Left forelimb (tissue), 1 donor: ENCODE results near the gene WBP2NL.
"Not testable (repeated sequence)": the region's sequence is repeated elsewhere in the genome, so short reads cannot be mapped to it uniquely, and the experiment has no call there.

ENCODE experiments used
- DNase-seq: peaks from one replicate; pipeline ENCODE4 v3.0.0-alpha.2; 2018; ENCODE audit warnings: low spot score

The WBP2NL gene, protein sequence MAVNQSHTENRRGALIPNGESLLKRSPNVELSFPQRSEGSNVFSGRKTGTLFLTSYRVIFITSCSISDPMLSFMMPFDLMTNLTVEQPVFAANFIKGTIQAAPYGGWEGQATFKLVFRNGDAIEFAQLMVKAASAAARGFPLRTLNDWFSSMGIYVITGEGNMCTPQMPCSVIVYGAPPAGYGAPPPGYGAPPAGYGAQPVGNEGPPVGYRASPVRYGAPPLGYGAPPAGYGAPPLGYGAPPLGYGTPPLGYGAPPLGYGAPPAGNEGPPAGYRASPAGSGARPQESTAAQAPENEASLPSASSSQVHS

DNA sequence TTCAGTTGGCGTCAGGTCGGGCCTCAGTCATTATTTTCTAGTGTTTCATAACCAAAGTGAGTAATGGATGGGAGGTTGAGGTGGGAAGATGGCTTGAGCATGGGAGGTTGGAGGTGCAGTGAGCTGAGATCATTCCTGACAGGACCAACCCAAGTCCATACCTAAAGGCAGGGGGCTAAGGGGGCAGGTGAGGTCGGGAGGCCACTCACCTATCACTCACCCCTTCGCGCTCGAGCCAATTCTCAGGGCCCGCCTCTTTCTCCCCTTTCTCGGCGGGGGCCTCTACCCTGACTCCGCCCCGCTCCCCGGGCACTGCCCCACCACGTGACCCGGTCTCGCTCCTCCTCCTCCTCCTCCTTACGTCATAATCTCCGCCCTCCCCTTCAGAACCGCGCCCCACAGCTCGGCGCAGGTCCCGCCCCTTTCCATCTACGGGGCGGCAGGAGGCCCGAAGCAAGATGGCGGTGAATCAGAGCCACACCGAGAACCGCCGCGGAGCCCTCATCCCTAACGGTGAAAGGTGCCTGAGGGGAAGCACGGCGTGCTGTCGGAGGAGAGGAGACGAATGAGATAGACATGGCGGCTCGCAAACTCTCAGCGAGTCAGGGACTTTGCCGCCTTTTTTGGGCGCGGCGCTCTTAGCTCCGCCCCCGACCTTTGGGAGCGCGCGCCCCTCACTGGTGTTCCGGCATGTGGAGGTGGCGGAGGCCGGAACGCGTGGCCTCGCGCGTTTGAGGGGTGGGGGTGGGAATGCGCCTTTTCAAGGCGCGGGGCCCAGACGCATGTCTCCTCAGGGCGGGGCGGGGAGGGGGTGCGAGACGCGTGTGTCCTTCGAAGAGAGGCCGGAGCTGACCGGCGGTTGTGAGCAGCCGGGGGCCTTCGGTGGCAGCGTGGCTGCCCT is at the start of gene WBP2NL:
Gene WBP2NL, plus strand, starts transcription at position 428 of the 901 bp plus-strand sequence. Its CDS starts 31 bp downstream, at position 459.
- peak; percentile 74 for DNase-seq

DNA sequence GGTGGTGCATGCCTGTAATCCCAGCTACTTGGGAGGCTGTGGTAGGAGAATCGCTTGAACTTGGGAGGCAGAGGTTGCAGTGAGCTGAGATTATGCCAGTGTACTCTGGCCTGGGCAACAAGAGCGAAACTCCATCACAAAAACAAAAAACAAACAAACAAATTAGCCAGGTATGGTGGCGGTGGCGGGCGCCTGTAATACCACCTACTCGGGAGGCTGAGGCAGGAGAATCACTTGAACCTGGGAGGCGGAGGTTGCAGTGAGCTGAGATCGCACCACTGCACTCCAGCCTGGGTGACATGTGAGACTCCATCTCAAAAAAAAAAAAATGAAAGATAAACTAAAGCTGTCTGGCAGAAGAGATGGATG is 49.7 kb upstream of the WBP2NL start:
- not testable (repeated sequence) for DNase-seq

DNA sequence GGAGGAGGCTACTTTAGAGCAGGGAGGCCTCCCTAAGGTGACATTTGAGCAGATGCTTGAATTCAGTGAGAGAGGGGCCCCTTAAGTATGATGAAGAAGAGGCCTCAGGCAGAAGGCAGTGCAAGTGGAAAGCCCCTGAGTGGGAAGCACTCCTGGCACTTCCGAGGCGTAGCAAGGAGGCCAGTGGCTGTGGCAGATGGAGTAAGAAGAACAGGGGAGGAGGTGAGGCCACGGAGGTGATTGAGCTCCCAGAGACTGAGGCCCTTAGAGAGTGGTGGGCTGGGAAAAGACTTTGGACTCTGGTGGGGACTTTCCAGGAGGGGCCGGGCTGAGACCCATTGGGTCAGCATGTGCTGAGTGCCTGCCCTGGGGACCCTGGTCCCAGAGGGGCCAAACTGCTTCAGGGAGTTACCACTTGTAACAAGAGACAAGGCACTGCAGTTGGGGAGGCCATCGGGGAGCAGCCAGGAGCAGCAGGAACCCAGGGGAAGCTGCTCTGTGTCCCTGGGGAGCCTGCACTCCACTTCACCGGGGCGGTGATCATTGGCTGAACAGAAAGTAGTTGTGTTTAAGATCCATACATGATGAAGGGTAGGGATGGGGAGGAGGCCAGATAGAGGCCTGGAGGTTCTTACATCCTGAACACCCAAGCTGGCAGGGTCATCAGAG is 49.2 kb upstream of the WBP2NL start:
- DNase-seq = no peak

DNA sequence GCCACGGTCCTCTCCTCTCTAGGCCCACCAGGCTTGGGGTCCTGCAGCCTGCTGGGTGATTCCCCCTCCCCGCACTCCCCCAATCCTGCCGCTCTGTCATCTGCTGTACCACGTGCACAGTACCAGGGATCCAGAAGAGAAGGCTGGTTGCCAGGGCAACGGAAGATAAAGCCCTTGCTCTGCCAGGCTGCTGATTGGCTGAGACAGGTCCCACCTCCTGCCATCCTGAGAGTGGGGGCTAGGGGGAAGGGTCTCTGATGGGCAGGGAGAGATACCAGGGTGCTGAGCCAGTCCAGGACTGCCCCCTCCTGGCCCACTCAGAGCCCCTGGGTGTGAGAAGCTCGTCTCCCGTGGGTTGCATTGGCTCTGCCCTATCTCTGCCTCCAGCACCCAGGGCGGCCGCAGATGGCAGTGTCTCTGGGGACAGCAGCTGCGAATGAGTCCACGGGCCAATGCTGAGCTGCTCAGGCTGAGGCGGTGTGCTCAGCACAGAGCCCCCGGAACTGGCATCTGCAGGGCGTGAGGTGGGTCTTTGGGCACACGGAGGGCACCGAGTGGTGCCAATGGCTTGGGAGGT is 46.6 kb upstream of the WBP2NL start, which contains the start of gene SMIM45:
Gene SMIM45, plus strand, starts transcription at position 253 of the 577 bp plus-strand sequence.
- no peak for DNase-seq

DNA sequence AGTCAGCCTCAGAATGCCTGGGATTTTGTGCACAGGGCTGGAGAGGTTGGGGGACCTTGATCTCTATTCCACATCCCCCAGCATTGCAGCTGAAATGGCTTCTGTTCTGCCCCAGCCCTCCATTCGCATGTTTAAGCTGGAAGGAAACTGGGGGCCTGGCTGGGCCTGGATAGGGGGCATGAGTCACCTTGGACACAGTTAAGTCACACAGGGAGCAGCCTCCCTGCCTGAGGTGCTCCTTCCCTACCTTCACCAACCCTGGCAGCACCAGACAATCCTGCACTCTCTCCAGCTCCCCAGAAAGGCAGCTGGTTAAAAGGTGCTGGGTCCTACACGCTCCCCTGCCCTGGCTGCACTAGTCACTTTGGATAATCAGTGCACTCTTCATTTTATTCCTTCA is 45.9 kb upstream of the WBP2NL start:
- no peak for DNase-seq

DNA sequence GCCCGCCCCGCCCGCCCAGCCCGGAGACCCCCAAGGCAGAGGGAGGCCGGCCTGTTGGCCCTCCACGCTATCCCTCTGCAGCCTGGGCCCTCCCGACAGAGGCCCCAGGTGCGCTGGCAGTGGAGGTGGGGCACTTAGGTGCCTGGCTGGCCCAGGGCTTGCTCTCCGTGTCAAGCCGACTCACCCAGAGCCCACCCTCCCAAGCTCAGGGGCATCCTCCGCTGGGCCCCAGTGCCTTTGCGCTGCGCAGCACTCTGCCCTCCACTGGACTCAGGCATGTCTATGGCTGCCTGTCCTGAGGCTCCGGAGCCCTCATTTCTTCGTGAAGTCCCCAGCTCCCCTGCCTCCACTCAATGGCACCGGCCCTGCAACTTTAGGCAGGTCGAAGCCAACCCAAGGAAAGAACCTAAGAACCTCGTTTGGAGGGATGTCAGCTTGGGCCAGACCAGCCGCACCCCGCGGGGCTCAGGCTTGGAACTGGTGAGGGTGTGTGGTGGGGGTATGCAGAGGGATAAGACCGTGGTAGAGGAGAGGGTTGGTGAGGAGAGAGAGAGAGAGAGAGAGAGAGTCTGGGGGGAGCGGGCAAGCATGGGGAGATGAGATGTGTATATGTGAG is 40.5 kb upstream of the WBP2NL start:
- no peak for DNase-seq

DNA sequence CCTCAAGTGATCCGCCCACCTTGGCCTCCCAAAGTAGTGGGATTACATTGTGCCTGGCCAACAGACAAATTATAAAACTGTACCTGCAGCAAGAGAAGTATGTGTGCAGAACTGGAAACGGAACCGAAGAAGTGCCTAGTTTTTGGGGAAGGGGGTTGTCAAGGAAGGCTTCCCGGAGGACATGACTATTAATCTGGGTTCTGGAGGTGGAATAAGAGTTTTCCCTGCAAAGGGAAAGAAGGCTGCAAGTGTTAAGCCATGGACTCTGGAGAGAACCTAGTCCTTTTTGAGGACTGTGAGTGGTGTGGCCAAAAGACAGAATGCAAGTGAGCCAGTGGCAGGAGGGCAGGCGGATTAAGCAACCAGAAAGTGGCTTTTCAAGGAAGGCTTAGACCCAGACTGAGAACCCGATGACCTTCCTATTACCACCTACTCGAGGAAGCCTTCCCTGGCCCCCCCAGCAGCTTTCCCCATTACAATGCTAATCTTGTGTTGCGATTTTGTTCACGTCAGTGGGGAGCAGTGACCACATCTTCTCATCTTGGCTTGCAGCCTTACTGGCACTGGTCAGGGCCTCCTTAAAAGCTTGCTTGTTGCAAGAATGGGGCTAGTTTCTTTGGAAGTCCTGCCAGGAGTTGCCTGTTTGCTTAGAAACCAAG is 35.0 kb upstream of the WBP2NL start:
- no peak for DNase-seq

DNA sequence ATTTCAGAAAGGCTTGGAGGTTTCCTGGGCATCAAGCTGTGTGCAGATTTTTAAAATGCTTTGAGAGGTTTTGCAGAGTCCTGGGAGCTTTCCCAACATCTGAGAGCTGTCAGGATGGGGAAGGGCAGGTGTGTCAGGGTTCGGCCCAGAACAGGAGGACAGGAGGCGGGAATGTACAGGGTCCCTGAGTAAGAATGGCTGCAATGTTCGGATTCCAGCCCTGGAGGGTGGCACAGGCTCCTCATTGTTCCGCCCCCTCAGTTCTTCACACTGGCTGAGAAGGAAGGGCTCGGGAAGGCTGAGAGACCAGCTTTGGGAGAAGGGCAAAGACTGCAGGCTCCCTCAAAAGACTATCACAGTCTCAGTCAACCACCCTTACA is 34.5 kb upstream of the WBP2NL start:
- DNase-seq = no peak

DNA sequence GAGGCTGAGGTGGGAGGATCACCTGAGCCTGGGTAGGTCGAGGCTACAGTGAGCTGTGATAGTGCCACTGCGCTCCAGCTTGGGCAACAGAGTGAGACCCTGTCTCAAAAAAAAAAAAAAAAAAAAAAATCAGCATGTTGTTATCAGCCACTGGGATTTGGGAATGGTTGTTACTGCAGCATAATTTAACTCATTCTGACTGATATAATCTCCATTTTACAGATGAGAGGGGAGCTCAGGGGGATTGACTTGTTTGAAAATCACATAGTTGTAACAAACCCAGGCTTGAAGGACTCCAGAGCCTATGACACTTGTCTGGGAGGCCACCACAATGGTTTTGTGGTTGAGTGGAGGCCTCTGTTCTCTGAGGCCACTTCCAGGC is 32.4 kb upstream of the WBP2NL start:
- DNase-seq = no peak

DNA sequence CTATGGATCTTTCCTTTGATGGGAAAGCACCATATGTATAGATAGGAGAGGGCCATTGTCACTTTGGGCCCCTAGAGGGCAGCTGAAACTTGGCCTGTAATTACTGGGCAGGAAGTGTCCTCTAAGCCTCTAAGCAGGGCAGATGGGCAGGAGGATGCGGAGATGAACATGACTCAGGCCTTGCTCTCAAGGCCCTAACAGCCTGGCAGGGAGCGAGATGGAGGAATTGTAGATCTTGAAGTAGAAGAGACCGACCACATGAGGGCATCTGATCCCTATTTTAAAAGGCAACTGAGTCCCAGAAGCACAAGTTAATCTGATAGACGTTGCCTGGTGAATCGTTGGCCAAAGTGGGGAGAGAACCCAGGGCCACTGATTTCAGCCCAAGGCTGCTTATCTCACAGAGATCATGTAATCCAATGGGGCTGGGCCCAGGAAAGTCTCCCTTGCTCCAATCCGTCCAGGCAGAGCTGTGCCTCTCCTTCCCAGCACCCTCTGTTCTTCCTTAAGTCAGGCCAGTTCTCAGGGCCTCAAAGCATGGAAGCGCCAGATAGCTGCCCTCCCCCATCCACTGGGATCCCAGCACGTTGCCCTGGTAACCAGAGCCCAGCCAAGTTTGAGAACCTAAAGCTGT is 31.9 kb upstream of the WBP2NL start:
- no peak for DNase-seq

DNA sequence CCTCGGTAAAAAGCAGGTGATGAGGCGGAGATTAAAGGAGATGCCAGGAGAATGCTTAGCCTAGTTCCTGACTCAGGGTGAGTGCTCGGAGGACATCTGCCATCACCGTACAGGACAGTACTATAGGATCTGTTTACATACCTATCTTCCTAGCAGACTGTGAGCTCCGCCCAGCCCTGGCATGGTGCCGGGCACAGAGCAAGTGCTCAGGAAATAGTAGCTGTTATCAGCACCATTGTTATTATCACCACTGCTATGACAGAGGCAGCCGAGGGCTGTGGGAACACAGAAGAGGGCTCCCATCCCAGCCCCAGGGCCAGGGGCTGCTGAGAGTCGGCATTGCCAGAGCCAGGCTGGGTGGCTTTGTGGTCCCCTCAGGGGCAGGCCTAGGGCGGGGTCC is 30.0 kb upstream of the WBP2NL start:
- DNase-seq = no peak

DNA sequence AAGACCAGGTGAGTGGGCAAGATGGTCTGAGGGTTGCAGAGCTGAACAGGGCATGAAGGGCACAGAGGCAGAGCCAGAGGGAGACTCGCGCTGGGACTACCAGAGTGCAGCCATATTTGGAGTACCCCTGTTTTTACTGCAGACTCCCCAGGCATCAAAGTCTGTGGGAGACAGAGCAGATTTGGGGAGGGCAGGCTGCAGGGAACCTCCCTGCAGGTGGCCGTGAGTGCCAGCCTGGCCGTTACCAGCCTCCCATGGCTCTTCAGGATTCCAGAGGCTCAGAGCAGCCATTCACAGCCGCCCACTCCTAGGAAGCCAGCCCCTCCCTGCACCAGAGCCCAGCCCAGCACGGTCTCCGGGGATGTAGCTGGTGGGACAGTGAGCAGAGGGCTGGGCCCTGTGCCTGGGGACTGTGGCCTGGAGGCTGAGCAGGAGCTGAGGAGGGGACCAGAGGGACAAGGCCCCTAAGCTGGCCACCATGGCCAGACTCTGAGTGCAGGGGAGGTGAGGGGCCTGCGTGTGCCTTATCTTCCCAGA is 29.4 kb upstream of the WBP2NL start, which contains the start of gene SEPTIN3:
Gene SEPTIN3, plus strand, starts transcription at position 334 of the 537 bp plus-strand sequence. CDS start 2,050 bp downstream, outside the sequence.
- DNase-seq = no peak

DNA sequence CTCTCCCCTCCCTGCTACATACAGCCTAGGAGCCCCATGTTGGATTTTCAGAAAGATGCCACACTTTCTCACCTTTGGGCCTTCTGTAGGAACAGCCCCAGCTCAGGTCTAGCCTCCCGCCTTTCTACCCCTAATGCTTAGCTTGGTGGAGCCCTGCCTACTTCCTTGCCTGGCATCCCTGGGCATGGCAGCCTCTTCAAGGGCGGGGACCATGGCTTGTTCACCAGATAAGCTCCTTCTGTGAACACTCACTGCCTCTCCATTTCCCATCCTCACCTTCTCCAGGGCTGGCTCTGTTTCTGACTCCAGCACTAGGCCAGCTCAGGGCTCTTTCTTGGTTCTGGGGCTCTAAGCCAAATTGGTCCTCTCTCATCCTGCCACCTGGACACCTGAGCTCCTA is 28.0 kb upstream of the WBP2NL start:
- no peak for DNase-seq

DNA sequence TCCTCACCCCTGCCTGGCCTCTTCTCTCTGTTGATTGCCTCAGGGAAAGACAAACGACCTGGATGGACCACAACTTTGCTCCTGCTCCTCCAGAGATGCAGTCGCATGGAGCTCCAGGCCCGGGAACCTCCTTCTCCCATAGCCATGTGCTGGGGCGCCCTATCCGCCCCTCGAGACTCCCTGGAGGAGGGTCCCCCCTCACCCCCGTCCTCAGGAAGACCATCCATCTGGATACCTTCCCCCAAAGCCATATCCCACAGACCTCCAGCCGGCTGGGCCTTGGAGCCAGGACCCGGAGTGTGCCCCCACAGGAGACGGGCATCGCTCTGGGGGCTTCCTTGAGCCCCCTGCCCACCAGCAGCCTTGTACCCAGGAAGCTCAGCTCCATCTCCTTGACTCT is 27.2 kb upstream of the WBP2NL start:
- no peak for DNase-seq

DNA sequence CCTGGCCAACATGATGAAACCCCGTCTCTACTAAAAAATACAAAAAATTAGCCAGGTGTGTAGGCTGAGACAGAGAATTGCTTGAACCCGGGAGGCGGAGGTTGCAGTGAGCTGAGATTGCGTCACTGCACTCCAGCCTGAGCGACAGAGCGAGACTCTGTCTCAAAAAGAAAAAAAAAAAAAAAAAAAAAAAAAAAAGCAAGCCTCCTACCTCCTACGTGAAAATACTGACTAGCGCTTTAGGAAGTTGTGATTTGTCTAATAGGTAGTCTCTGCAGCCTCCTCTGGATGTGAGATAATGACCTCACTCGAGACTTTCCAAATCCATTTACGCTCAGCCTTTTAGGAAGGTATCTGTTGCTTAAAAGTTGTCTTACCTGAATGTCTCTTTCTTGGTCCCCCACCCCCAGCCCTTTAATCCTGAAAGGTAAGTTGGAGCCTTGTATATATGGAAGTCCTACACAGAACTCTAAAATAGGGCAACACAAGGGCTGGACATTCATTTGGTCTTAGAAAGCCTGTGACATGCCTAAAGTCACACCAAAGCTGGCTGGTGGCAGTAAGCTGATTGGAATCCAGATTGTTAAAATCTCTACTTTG is 23.8 kb upstream of the WBP2NL start:
- DNase-seq = no peak

DNA sequence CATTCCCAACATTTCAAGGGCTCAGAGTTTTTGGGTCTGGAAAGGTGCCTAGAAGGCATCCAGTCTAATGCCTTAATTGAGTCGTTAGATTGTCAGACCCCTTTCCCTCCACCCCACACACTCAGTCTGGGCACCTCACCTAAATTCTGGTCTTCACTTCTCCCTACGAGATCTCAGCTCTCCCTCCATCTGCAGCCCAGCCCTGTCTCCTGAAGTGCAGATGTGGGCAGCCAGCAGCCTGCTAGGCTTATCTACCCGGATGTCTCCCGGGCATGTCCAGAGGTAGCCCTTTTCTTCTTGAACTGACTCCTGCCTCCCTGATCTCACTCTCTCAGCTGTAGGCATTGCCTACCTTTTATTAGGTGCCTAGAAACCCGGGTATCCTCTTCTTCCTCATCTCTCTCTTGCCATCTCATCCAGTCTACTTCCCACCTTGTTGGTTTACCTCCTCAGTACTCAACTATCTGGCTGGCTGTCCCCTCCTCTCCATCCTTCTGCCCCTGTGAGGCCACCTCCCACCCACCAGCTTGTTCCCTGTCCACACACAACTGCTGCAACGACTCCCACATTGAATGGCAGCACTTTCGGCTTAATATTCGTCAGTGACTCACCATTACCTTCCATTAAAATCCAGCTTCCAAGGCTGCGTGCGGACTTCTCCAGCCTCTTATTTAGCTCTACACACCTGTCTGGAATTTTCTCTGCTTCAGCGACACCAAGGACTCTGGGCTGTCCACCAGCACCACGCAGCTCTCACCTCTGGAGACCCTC is 23.1 kb upstream of the WBP2NL start:
- no peak for DNase-seq

DNA sequence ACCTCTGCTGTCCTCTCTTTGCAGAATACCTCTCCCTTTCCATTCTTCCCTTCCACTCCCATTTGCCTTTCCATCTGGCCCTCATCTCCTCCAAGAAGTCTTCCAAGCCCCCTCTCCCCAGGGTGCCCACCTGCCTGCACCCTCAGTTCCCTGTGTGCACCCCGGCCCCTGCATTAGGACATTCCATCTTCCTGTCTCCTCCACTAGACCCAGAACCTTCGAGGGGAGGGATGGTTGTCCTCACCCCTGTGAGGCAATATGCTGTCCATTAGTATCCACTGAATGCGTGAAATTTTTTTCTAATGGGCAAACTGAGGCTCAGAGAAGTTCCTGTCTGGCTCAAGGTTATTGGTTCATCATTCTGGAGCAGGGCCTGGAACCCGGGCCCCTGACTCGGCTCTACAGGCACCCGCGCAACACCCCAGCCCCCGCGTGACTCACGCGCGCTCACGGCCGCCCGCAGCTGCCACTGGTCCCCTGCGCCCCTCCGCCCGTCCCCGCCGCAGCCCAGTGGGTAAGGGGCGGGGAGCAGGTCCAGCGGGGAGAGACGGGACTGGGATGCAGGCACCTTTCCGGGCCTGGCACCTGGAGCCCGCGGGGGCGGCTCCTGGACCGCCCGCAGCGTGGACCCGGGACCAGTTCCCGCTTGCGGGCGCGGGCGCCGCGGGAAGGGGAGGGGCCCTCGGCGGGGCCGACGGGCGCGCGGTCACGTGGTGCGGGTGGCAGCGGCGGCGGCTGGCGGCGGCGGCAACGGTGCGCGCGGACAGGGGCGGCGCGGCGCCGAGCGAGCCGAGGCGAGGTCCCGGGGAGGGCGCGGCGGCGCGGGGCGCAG is 22.3 kb upstream of the WBP2NL start:
- no peak for DNase-seq

DNA sequence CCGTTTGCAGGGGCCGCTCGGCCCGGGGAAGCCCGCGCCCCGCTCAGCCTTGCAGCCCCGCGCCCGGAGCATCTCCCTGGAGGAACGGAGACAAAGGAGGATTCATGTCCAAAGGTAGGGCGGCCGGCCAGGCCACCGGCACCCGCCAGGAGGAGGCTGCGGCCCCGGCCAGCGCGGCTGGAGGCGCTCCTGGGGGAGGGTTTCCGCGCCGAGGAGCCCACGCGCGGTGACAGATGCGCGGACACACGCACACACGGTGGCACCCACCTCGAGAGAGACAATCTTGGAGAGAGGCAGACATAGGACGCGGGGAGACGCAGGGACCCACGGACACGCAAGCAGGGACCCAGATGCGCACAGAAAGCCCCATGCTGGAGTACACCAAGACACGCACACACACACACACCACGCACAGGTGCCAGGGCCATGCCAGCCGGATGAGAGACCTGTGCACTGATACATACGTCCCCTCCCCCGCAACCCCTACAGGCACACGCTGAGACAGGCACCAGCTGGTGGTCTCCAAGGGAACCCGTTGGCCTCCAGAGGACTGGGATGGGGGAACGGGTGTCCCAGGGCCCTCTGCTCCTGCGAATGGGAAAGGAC is 21.5 kb upstream of the WBP2NL start:
- no peak for DNase-seq
